ENCODE results near the gene MAN1C1. TPM values are rescaled to one million over a fixed set of nuclear protein-coding genes. Genes with fewer than 3 reads are reported as not detected.

Gene MAN1C1
- total RNA-seq, 4 donors from 2014 or later, result 14.6 to 25.1 (median 17.5) TPM

- TF ChIP-seq EP300 (IDR thresholded peaks at IDR 0.05), result no peak
- TF ChIP-seq CTCF (IDR thresholded peaks at IDR 0.05), result no peak
- TF ChIP-seq POLR2A (IDR thresholded peaks at IDR 0.05), result no peak
- no peak for DNase-seq (ENCODE audit: low spot score in 2 of 2)
- Histone ChIP-seq H3K27me3 (no peaks in the 10 kb centered on the region), H3K4me3 (no peak overlapping the region), H3K27ac (no peak overlapping the region), H3K36me3 (no peaks in the 10 kb centered on the region), H3K4me1 (peaks cover 0 to 7% (median 0%) of the 10 kb centered on the region in 4 donors), H3K9me3 (no peaks in the 10 kb centered on the region)
- 68 to 73% methylated on average over 5 of the region's 5 CpGs for WGBS, 2 donors
These were observed 49.9 kb downstream of the MAN1C1 start for GRCh38 chr1:25666460-25666859.

DNA sequence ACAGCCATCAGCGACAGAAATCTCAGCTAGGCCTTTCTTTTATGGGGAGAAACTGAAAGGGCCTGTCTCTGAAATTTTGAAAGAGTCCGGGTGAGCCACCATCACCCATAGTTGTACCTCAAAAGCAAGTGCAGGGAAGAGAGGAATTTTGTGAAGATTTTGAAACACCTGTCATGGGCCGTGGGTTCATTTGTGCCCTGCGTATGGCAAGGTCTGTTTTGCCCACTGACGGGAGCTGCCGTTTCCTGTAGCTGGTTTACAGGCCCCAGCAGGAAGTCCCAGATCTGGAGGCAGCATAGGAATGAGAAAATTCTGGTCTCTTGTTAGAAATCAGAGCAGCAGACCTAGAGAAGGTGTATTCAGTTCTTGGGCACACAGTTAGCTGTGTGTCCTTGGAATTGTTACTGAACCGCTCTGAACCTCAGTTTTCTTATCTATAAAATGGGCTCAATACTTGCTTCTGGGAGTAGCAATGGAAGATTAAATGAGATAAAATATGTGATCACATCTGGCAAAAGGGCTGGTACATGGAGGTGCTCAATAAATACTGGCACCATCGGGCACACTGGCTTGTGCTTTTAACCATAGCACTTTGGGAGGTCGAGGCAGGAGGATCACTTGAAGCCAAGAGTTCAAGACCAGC, 52.5 kb downstream of the MAN1C1 start:
- TF ChIP-seq POLR2A (IDR thresholded peaks at IDR 0.05) (no peak), EP300 (IDR thresholded peaks at IDR 0.05) (no peak), CTCF (IDR thresholded peaks at IDR 0.05) (no peak)
- H3K27me3 ChIP-seq, result no peaks in the 10 kb centered on the region
- WGBS, 2 donors, result 85 to 90% methylated on average over 9 of the region's 9 CpGs
- no peaks in the 10 kb centered on the region for H3K36me3 ChIP-seq
- no peak overlapping the region for H3K27ac ChIP-seq
- no peaks in the 10 kb centered on the region for H3K9me3 ChIP-seq
- no peak overlapping the region for H3K4me3 ChIP-seq
- H3K4me1 ChIP-seq, result peaks cover 0 to under 1% (median 0%) of the 10 kb centered on the region in 4 donors
- no peak for DNase-seq (ENCODE audit: low spot score in 2 of 2)

GRCh38 chr1:25669781-25670567, 53.4 kb downstream of the MAN1C1 start:
- H3K27me3 ChIP-seq, result no peaks in the 10 kb centered on the region
- no peaks in the 10 kb centered on the region for H3K4me1 ChIP-seq
- TF ChIP-seq POLR2A (IDR thresholded peaks at IDR 0.05), result no peak
- no peak for TF ChIP-seq CTCF (IDR thresholded peaks at IDR 0.05)
- no peaks in the 10 kb centered on the region for H3K36me3 ChIP-seq
- H3K4me3 ChIP-seq, result no peak overlapping the region
- no peaks in the 10 kb centered on the region for H3K9me3 ChIP-seq
- no peak for DNase-seq (ENCODE audit: low spot score in 2 of 2)
- WGBS, 2 donors, result 87 to 96% methylated on average over 4 of the region's 4 CpGs
- no peak overlapping the region for H3K27ac ChIP-seq

GRCh38 chr1:25671929-25672328, 55.3 kb downstream of the MAN1C1 start:
- Histone ChIP-seq H3K4me3 (no peak overlapping the region), H3K36me3 (no peaks in the 10 kb centered on the region), H3K9me3 (no peaks in the 10 kb centered on the region), H3K27me3 (no peaks in the 10 kb centered on the region), H3K27ac (no peak overlapping the region), H3K4me1 (peaks cover 0 to 10% (median 4%) of the 10 kb centered on the region in 4 donors)
- 86 to 90% methylated on average over 3 of the region's 3 CpGs for WGBS, 2 donors
- DNase-seq (ENCODE audit: low spot score in 2 of 2), result no peak
- TF ChIP-seq EP300 (IDR thresholded peaks at IDR 0.05) (no peak), POLR2A (IDR thresholded peaks at IDR 0.05) (no peak), CTCF (IDR thresholded peaks at IDR 0.05) (no peak)

- peaks cover 0 to 10% (median 4%) of the 10 kb centered on the region in 4 donors for H3K4me1 ChIP-seq
- no peak for TF ChIP-seq CTCF (IDR thresholded peaks at IDR 0.05)
- no peak for TF ChIP-seq POLR2A (IDR thresholded peaks at IDR 0.05)
- no peak for TF ChIP-seq EP300 (IDR thresholded peaks at IDR 0.05)
- H3K9me3 ChIP-seq, result no peaks in the 10 kb centered on the region
- H3K27me3 ChIP-seq, result no peaks in the 10 kb centered on the region
- H3K36me3 ChIP-seq, result no peaks in the 10 kb centered on the region
- DNase-seq (ENCODE audit: low spot score in 2 of 2), result no peak
- H3K27ac ChIP-seq, result no peak overlapping the region
- 89 to 95% methylated on average over 13 of the region's 13 CpGs for WGBS, 2 donors
- H3K4me3 ChIP-seq, result no peak overlapping the region
These were observed 56.3 kb downstream of the MAN1C1 start for GRCh38 chr1:25672763-25673409.
